ENCODE data around the gene GRK3. TPM values are rescaled to one million over a fixed set of nuclear protein-coding genes. Genes with fewer than 3 reads are reported as not detected.

The GRK3 gene
- total RNA-seq, 1 donor from 2014 or later = 36.0 TPM

DNA sequence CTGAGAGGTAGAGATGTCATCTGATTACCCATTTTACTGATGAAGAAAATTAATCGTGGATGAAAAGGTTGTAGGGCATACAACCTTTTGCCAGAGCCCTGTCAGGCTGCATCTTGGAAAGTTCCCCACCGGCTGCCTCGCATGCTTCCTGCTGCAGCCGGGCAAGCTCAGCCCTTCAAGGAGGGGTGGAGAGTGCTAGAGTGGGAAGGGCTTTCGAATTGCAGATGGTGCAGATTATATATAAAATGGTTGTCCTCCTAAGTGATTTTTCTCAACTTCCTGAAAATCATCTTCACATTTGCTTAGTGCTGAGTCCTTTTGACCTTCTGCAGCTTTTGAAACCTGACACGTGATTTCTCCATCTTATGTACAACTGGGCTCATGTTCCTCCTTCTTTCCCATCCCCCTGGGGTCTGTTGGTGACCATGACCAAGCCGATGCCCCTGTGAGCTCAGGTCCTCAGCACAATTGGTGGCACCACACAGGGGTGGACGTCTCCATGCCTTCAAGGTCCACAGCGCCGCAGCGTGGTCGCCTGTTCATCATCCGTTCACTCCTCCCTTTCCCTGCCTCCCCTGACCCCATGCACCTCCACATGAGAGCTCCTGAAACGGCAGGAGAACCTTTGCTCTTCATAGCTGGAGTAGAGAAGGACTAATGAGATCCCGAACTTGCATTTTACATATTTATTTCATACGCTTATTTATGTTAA is 129.9 kb downstream of the GRK3 start:
- intact Hi-C loops (cut with micrococcal nuclease) = no loop called here

DNA sequence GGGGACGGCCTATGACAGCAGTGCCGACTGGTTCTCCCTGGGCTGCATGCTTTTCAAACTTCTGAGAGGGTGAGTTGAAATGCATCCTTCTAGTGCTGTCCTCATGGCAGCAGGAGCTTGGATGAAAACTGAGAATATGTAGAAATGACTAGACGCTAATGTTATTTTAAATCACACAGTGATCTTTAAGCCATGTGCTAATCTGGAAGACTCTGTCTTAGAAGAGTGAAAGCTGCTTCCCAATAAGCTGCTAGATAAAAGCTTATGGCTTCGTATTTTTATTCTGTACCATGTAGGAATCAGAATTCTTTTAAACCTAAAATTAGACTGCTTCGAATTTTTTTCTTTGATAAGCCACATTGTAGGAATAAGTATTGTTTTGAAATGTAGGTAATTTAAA is 130.7 kb downstream of the GRK3 start:
- intact Hi-C loops (cut with micrococcal nuclease) = no loop called here

DNA sequence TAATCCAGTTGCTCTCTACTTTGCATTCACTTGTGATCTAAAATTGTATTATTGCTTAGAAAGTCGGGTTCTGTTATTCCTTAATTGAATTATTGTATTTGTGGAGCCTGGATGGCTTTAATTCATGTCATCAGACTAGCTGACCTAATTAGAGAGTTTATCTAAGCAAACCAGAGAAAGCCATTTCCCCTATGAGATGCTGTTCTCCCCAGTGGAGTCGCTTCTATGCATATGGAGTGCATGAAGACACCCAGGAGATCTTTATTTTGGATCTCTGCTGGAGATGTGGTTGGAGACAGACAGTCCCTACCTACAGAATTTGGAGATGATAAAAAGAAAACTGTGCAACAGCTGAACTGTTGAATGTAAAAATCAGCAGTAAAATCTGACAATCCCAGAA is 132.3 kb downstream of the GRK3 start:
- intact Hi-C loops (cut with micrococcal nuclease) = no loop called here

DNA sequence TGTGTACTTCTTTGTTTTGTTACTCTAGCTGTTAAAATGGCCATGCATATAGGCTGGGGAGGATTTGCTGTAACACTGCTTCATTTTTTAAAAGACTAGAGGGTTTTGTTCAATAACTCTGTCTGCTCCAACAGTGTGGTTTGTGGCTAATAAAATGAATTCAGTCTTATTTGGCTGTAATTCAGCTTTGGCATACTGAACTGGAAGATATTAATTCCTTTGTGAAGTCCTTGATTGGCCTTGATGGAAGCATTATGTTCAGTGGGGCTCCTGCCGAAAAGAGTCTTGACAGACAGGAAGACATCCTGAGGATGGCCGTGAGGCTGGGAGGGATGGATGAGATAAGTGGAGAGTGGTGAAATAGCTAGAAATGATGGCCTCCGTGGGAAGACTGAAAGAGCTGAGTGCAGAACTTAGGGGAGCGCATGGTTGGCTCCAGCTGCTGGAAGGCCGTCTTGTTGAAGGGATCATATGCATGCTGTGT is 132.7 kb downstream of the GRK3 start:
- intact Hi-C loops (cut with micrococcal nuclease) = no loop called here

DNA sequence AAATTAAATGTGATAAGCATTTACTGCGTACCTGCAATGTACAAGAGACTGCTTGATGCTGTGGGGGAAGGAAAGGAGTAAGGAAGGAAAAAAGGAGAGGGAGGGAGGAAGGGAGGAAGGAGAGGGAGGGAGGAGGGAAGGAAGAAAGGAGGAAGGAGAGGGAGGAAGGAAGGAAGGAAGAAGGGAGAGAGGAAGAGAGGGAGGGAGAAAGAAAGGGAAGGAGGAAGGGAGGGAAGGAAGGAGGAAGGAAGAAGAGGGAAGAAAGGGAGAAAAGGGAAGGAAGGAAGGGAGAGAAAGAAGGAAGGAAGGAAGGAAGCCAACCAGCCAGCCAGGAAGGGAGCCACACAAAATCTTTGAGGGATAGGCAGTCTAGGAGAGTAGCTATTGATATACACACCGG is 133.5 kb downstream of the GRK3 start:
- intact Hi-C loops (cut with micrococcal nuclease) = no loop called here

DNA sequence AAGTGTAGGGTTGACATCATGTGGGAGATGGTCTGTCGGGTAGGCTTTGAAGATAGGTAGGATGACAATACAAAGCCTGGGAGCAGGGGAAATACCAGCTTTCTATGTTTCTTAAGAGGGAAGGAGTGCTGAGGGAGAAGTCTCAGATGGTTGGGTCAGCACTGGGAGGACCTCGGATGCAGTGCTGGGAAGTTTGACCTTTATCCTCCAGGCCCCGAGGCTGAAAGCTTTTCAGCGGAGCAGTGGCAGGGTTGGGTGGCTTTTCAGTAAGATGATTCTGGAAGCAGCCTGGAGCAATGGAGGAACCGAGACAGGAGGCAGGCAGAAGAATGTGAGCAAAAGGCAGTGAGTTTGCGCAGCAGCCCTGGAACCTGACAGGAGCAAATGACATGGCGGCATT is 134.0 kb downstream of the GRK3 start:
- intact Hi-C loops (cut with micrococcal nuclease) = no loop called here

DNA sequence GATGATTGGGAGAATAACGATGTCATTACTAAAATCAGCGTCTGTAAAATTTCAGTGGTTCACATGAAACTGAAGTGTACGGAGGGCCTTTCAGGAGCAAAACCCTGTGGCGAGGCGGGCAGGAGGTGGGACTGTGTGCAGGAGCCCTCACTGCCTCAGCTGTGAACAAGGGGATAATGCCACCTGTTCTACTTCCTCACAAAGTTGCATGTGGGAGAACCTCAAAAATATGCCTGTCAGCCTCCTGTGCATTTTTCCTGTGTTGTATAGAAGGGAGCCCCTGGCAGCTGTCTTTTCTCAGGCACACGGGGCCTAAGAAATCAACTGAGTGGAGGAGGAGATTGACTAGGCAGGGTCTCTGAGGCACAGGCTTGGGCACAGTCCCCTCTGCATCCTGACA is 134.5 kb downstream of the GRK3 start:
- intact Hi-C loops (cut with micrococcal nuclease) = no loop called here

DNA sequence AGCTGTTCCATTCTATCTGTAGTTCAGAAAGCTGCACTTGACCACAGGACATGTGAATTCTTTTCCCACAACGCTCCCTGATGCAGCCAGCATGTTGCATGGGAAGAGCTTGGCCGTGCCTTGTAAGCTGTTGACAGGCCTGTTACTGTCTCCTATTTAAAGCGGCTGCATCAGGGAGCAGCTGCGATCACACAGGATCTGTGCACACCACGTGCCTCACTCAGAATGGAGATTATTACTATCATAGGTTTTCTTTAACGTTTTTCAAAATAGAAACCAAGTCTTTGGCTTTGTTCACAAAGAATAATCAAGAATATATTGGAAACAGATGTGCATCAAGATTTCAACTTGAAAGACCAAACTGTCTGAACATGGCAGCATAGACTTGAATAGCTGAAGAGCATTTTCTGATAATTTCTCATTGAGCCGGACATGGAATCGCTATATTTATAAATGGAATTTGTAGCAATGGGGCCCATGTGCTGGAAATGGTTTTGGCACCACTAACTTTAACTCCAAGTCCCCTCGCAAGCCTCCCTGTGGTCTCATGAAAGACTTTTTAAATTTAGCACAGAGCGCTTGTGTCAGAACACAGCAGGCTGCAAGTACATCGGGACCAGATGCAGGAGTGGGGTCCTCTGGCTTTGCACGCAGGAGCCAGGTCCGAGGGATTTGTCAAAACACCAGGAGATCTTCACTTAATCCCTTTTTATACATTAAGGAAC is 136.7 kb downstream of the GRK3 start:
- intact Hi-C loops (cut with micrococcal nuclease) = loop anchor here (10.0 kb wide), 1 partner anchor 594 kb away; no protein-coding TSS in a partner anchor

DNA sequence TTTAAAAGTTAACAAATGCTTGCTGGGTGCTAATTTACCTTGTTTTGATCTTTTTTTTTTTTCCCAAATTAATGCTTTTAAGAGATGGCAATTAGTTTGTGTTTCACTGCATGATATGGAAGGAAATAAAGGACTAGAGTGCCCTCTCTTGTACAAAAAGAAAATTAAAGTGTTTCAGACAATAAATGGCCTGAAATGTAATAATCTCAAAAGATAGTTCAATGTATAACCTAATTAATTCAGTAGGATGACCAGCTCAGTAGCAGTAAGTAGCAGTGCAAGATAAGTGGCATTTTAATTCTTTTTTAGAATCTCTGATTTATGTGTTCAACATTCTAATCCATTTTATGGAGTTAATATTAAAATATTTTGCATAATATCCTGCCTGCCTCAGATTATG is 137.6 kb downstream of the GRK3 start:
- intact Hi-C loops (cut with micrococcal nuclease) = loop anchor here (1.0 to 10.0 kb wide), 9 partner anchors 8 to 593 kb away; partner anchors contain the start of gene GRK3

DNA sequence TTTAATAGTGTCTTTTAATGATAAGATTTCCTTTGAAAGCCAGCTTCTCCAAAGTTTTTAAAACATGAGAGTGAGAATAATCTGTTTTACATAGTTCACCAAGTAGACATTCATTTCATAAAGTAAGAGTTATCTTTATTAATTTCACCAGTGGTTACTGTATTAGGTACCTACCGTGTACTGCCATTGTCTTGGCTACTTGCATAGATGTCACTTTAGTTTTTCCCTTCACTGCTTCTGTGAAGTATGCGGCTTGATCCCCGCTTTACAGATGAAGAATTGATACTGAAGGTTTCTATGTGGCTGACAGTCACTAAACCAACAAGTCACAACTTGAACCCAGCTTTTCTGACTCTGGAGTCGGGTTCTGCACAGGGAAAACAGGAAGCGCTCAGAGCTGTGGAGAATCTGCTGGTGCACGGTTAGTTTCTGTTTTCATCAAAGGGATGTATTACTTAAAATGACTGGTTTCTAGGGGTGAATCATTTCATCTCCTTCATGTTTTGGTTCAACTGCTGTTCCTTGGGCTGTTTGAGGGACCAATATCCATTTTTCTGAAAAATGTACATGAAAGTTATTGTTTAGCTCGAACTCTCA is 138.2 kb downstream of the GRK3 start:
- intact Hi-C loops (cut with micrococcal nuclease) = loop anchor here (1.0 to 10.0 kb wide), 9 partner anchors 8 to 592 kb away; partner anchors contain the start of gene GRK3

DNA sequence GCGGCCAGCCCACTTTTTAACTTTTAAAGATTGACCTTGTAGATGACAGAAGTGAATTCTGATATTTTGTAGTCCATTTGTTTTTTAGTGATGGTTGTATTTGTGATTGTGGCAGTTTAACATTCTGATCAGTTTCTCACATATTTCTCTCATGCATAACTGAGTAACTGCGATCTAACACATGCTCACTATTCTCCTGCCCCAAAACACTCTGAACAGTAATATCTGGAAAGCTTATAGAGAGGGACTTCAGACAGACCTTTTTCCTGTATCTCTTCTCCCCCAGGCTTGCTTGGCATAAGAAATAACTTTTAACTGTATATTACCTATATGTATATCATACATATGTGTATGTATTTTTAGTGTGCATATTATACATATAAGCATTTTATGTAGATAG is 140.2 kb downstream of the GRK3 start:
- intact Hi-C loops (cut with micrococcal nuclease) = loop anchor here (10.0 kb wide), 1 partner anchor 590 kb away; no protein-coding TSS in a partner anchor

DNA sequence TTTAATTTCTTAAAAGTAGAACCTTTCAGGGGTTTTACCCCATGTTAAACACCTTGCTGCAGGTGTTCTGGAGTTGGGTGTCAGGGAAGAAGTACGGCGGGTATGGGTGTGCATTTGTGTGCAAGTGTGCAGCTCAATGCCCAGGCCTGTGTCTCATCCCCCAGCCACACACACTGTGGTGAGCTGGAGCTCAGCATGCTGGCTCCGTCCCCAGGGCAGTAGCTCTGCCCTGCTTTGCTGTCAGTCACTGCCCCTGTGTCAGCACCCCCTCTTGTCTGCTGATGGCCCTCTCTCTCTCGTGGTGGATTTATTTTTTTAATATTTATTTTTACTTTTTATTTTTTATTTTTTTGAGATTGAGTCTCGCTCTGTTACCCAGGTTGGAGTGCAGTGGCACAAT is 141.7 kb downstream of the GRK3 start:
- intact Hi-C loops (cut with micrococcal nuclease) = loop anchor here (10.0 kb wide), 1 partner anchor 589 kb away; no protein-coding TSS in a partner anchor

DNA sequence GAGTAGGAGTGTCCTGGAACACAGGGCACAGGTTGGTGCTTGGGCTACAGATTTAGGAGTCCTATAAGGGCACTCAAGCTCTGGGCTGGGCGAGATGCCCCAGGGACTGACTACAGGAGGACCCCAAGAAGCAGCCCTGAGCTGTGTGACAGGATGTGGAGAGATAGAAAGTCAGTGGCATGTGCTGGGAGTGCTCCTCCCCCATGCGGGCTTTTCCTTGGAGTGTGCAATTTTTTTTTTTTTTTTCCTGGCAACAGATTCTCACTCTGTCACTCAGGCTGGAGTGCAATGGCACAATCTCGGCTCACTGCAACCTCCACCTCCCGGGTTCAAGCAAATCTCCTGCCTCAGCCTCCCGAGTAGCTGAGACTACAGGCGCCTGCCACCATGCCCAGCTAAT is 144.0 kb downstream of the GRK3 start:
- intact Hi-C loops (cut with micrococcal nuclease) = loop anchor here (10.0 kb wide), 1 partner anchor 586 kb away; no protein-coding TSS in a partner anchor

DNA sequence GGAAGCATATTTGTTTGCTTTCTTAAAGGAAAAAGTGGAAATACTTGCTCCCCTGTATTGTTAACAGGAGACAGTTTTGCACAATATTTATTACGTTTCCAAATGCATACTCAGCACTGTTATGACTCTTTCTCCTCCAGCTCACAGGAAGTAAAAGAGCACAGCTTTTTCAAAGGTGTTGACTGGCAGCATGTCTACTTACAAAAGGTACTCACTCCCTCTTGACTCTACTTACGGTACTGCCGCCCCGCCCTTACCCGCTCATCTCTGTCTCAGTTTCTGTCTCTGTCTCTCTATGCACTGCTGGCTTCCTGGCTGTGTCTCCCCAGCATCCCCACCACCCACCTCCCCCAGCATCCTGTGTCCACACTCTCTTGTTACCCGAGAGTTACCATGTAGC is 145.3 kb downstream of the GRK3 start:
- intact Hi-C loops (cut with micrococcal nuclease) = loop anchor here (1.0 to 10.0 kb wide), 3 partner anchors 7 to 585 kb away; no protein-coding TSS in a partner anchor

DNA sequence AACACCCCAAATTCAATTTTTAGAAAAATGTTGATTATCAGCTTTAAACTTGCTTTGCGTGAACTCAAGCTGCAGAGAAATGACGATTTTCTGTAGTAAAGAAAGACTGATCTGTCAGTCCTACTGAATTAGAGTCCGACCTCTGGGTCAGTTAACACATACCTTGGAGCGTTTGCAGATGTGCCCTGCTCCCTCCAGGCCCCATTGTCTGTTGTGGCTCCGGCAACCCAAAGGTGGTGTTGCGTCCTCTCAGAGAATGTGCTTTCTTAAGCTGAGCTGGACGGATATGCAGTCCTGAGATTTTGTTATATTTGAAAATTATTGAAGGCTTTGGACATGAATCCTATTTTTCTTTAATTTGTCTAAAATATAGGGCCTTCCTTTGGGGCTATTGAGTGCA is 146.0 kb downstream of the GRK3 start:
- intact Hi-C loops (cut with micrococcal nuclease) = loop anchor here (1.0 kb wide), 1 partner anchor 8 kb away; no protein-coding TSS in a partner anchor

DNA sequence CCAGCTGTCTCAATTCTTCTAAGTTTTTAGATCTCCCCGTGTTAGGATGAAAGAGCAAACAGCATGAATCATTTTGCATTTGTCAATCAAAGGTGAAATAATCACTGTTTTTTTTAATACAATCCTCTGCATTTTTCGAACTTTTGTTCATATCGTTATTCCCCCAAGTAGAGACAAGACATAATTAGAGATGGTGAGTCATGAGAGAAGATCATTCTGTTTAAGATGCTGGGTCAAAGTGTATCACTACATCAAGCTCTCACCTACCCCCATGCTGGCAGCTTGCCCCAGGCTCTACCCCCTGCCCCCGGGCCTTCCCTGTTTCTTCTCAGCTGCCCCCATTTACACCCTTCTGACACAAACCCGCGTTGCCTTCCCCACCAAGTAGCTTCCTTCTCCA is 147.0 kb downstream of the GRK3 start:
- intact Hi-C loops (cut with micrococcal nuclease) = no loop called here

DNA sequence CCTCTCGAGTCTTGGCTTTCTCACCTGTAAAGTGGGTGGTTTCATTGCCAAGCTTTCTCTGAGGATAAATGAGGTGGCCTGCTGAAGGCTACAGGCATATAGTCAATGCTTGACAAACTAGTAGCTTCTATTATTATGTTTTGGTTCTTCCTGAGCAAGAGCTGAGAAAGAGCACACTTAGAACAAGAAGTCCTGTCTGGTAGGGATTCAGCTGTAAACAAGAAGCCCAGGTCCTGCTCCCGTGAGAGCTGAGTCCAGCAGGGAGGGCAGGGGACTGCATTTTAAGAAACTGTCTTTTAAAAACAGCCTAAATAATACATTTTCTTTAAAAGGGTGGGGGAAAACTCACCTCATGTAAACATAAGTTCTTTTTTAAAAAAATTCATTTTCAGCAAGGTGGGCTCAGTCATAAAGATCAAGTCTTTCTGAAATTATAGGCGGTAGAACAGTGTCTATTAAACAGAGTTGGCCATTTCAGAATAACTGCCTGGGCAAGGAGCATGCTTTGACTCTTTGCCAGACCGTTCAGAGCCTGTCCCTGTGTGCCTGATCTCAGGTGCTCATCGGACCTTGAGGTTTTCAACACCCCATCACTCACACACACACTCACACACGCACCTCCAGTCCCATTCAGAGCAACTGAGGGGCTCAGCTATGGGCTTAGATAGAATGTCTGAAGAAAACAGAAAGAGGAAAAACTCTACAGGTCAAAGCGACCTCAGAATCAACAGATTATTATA is 148.4 kb downstream of the GRK3 start:
- intact Hi-C loops (cut with micrococcal nuclease) = no loop called here

DNA sequence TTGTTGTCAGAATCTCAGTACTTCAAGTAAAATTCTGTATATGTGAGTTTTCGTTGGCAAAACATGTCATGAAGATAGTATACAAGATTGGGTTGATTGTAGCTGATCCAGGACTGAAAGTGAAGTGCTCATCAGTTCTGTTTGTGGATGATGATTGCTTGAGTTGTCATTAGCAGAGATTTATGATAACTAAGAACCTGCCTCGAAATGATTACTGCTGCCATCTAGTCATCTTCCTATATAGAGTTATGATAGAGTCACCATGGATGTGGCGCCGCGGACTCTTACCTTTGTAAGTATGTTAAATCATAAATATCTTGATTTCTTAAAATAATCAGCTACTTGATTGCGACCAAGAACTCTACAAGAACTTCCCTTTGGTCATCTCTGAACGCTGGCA is 149.6 kb downstream of the GRK3 start:
- intact Hi-C loops (cut with micrococcal nuclease) = no loop called here

DNA sequence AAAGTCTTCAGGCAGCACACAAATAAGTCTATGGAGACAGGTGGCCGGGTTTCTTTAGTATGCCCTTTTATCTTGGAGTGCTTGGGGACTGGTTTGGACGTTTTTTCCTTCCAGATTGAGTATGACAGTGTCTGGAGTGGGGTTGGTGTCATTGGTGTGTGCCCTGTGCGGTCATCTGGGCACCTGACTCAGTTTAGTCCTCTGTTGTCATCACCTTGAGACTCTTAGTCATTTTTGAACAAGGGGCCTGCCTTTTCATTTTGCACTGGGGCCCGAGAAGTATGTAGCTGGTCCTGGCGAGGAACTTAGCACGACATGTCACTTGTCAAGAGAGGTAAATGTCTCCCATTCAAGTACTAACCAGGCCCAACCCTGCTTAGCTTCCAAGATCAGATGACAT is 150.3 kb downstream of the GRK3 start:
- intact Hi-C loops (cut with micrococcal nuclease) = no loop called here

DNA sequence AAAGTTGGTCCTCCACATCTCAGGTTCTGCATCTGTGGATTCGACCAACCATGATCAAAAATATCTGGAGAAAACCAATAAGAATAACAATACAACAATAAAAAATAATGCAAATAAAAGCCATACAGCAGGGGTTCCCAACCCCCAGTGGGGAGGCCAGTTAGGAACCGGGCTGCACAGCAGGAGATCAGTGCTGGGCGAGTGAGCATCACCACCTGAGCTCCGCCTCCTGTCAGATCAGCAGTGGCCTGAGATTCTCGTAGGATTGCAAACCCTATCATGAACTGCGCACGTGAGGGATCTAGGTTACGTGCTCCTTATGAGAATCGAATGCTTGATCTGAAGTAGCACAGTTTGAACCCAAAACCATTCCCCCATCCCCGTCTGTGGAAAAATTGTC is 152.2 kb downstream of the GRK3 start:
- intact Hi-C loops (cut with micrococcal nuclease) = no loop called here

DNA sequence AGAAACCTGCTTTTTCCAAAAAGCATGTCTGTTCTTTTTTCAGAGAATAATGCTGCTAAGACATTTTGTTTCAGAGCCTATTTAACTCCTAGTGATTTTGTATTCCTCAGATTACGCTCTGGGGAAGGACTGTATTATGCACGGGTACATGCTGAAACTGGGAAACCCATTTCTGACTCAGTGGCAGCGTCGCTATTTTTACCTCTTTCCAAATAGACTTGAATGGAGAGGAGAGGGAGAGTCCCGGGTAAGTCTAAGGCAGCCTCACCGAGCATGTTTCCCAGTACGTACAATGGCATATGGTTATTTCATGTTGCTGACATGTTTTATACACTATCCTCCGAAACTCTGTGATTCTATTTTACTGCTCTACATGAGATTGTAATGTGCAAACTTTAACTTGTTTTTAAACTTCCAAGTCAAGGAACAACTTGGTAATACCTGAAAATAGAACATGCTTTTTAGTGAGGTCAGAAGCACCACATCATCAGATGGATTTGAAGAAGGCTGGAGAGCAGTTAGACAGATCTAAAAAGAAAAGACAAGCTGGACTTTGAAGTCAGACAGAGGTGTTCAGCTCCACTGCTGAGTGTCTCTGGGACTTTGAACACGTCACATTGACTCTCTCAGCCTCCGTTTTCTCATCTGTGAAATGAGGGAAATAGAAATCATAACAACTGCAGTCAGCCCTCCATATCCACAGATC is 153.8 kb downstream of the GRK3 start:
- intact Hi-C loops (cut with micrococcal nuclease) = no loop called here
